HG02840 (cell line): ENCODE data around the gene MBD3.

Experiments used
- ATAC-seq: cut with Tn5 transposase; IDR thresholded peaks from one replicate; pipeline ENCODE4 v1.9.1; 2021; ENCODE audit warnings: mild to moderate bottlenecking, moderate library complexity, moderate number of reproducible peaks; ENCODE audit not compliant: unreplicated experiment, low FRiP score

The MBD3 gene

DNA sequence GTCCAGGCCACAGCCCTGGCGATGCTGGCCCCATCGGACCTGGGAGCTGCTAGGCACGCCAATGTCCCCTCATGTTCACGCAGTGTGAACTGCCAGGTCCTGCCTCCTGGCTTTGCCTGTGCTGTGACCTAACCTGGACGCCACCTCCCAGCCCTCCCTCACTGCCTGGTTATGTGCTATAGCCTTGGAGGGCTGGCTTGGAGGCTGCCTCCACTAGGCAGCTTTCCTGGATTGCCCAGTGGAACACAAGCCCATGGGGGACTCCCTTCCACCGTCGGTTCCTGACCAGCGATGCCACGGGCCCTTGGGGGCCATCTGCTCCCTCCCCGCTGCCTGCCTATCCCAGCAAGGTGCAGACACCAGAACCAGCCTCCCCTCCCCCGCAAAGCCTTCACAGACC is 27.8 kb upstream of the MBD3 start:
- no peak for ATAC-seq

- ATAC-seq: no peak
Observed at GRCh38 chr19:1619703-1620102, 27.0 kb upstream of the MBD3 start.

DNA sequence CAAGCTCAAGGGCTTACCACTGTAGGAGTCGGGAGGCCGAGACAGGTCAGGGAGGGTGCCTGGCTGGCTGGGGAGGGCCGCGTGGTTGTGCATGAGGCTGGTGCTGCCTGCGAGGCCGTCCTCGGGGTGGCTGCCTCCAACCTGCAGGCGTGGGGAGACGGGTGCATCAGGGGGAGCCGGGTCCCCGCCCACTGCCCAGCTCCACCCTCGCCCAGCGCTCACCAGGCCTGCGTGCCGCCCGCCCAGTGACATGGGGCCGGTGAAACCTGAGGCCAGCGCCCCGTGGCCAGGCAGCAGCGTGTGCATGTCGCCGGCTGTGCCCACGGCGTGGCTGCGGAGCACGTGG is 26.4 kb upstream of the MBD3 start:
- no peak for ATAC-seq

GRCh38 chr19:1618157-1619093 is 25.8 kb upstream of the MBD3 start:
- no peak for ATAC-seq

DNA sequence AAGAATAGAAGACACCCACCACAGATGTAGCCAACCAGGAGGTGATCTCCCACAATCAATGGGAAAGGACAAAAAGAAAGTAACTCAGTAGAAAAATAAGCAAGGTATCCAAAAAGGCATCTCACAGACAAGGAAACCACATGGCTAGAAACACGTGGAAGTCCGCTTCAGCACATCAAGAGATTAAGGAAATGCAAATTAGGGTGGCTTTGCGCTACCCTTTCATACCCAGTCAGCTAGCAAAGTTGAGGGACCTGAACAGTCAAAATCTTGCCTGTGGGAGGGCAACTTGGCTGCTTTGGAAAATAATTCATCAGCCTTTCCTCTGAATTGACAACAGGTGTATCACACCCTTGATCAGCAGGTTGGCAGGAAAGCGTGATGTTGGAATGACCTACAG is 24.2 kb upstream of the MBD3 start:
- ATAC-seq: no peak

GRCh38 chr19:1616396-1616795 is 23.7 kb upstream of the MBD3 start:
- no peak for ATAC-seq

DNA sequence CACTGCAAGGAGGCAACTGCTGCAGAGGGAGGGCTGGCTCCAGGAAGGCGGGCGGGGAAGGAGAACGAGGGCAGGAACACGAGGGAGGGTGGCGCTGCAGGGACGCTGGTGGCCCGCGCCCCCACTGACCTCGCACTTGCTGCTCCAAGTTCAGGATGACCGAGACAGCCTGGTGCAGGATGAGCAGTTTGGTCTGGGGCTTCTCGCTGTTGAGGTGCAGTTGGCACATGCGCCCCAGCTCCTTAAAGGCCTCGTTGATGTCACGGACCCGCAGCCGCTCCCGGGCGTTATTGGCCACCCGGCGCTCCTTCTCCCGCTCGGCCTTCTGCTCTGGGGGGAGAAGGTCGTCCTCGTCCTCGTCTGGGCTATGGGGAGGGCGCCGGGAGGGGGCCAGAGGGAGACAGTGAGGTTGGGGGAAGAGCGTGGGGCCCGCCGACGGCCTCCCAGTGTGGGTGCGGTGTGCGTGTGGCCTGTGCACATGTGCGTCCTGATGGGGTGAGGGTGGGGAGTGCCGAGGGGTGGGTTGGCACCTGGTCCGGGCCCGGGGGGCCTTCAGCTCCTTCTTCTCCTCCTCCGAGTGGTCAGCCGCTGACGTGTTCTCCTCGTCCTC is 22.6 kb upstream of the MBD3 start:
- no peak for ATAC-seq

DNA sequence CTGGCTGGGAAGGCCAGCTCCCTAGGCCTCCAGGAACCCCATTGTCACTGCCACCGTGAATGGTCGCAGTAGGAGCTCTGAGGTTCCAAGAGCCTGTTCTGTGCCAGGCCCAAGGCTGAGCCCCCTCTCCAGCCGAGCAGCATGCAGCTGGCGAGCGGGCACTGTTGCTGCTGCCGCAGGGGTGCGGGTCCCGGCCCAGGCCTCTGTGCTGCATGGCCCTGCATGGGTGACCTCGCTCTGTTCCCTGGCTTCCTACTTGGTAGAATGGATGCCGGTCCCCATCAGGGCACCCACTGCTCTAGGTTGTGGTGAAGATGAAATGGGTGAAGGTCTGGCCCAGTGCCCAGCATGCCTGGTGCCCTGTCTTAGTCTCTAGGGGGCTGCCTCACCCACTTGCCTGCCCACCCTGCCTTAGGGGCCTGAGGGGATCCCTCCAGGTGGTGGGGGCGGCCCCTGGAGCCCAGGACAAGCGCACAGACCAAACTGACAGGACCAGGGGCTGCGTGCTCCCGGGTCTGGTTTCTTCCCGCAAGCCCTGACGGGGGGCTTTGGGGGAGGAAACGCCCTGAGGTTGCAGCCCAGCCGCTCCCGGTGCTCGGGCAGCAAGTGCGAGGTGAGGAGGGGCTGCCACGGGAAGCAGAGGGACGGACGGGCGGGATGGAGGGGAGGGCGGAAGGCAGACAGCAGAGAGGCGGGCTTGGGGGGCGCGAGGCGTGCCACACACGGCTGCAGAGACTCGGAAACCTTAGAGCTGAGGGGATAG is 21.3 kb upstream of the MBD3 start:
- no peak for ATAC-seq

DNA sequence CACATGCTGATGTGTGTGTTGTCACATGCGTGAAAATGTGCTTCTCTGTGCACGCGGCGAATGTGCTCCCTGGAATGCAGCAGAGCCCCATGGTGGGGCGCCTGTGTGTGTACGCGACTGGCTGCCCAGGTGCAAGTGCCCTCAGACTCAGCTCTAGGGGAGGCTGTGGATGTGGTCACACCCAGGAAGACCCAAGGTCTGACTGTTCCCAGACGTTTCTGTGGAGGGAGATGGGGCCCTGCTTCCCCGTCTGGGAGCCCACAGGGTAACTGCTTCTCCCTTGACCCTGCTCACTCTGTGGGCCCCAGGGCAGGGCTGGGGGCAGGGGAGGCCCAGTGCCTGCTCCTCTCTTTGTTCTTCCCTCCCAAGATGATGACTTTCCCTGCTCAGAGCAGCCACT is 20.5 kb upstream of the MBD3 start:
- no peak for ATAC-seq

GRCh38 chr19:1612114-1613086 is 19.7 kb upstream of the MBD3 start:
- no peak for ATAC-seq

- ATAC-seq: no peak
Observed at GRCh38 chr19:1611353-1611752, 18.7 kb upstream of the MBD3 start.

DNA sequence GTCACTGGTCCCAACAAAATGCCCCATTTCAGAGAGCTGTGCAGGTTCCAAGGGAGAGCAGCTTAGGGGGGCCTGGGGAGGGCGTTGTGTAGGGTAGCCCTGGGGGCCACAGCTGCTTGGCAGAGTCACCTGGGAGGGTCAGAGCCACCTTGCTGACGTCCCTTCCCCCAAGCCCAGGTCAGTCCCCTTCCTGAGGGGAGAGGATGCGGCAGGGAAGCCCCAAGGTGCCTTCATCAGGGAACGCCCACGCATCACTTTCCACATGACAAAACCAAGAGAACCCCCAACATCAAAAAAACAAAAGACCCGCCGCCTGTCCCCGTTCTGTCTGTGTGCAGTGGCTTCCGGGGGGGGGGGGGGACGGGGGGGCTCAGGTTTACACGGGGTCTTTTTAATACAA is 17.9 kb upstream of the MBD3 start:
- ATAC-seq: no peak

DNA sequence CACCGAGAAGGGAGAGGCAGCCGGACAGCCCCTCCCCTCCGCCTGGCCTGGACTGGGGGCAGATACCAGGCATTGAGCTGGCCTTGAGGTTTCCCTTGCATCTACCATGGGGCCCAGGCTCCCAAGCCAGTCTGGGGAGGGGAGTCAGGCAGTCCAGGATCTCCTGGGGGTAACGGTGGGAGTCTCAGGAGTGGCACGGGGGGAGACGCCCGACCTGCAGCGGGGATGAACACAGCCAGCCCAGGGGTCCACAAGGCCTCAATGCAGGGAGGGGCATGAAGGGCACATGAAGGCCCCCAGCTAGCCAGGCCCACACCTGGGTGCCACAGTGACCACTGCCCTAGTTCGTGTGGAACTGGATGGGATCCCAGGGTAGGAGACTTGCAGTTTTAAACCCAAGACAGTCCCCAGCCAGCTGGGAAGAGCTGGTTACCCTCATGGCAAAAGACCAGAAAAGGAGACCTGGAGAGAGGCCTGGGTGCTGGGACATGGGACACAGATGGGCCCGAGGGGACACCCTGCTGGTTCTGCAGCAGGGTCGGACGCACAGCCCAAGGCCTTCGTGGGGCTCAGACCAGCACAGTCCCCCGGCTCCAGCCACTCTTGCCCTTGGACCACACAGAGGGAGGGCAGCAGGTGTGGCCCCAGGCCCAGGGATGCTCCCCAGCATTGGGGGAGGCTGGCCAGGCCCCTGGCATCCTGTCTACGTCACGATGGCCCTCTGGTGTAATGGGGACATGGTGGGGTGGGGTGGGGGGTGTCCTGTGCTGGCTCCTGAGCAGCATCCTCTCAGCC is 17.2 kb upstream of the MBD3 start:
- no peak for ATAC-seq

DNA sequence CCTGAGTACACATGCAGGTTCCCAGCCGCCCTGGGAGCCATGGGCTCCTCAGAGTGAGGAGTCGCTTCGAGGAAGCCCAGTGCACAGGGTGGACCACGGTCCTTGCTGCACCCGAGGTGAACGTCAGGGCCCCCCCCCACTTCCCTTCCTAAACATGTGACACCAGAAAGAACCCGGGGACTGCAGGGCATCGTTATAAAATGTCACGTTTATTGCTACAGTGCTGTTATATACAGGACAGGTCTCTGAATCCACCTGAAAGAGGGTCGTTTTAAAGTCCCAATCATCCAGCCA is 16.4 kb upstream of the MBD3 start:
- no peak for ATAC-seq

- ATAC-seq: no peak
Observed at GRCh38 chr19:1608359-1609102, 15.9 kb upstream of the MBD3 start.

- ATAC-seq: no peak
Observed at GRCh38 chr19:1606138-1606651, 13.5 kb upstream of the MBD3 start.

GRCh38 chr19:1605236-1606137 is 12.8 kb upstream of the MBD3 start, which contains the start of gene UQCR11:
UQCR11 (minus strand) TSS chr19:1605462; CDS start chr19:1605409, 53 bp downstream.
- peak; percentile 82 for ATAC-seq
